A549 (cell line): ENCODE measurements around the gene PVRIG.
A peak's percentile ranks its signal among the peaks of the same experiment; 100 is the strongest.

Source experiments
- CTCF ChIP-seq: fragments of >200 bp; sonication (Bioruptor Twin); formaldehyde crosslinking; IDR thresholded peaks from 3 replicates; pipeline ENCODE4 v1.5.1; 2016
- MAX ChIP-seq: IDR thresholded peaks from 2 replicates; pipeline ENCODE4 v1.6.1; 2012

DNA sequence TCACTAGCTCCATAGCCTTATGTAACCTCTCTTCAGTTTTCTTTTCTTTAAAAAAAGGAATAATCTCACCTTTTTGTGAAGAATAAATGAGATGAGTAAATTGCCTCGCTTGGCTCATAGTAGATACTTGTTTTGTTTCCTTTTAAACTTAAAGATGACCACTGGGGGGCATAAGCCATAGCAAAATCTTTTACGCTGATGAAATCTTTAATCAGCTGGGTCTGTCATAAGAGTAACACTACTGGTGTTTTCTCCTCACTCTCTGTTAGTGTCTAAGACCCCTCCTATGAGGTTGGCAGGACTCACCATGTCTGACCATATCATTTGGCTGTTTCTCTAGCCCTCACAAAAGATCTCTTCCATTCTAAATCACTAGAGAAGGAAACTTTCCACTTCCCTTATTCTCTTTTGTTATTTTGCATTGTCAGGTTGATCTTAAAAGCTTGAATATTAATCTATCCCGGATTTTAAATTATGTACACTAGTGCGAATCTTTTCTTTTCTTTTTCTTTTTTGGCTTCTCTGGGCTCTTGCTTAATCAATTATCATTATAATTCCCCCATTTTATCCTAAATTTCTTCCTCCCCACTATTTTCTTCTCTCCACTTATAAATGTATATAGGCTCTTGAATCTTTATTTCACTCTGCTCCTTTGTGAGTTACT, 29.6 kb upstream of the PVRIG start:
- TF ChIP-seq MAX: no peak
- TF ChIP-seq CTCF: peak; percentile 63
